HG03575 (cell line): ENCODE data around the gene TNRC18.
"Not testable (repeated sequence)": the region's sequence is repeated elsewhere in the genome, so short reads cannot be mapped to it uniquely, and the experiment has no call there.

Experiments used
- ATAC-seq: cut with Tn5 transposase; IDR thresholded peaks from one replicate; pipeline ENCODE4 v1.9.1; 2021; ENCODE audit not compliant: unreplicated experiment, insufficient number of reproducible peaks, low FRiP score; ENCODE audit errors: extremely low read depth

TNRC18 gene

GRCh38 chr7:5360451-5360850 is 63.2 kb downstream of the TNRC18 start:
- no peak for ATAC-seq

GRCh38 chr7:5360021-5360420 is 63.6 kb downstream of the TNRC18 start:
- not testable (repeated sequence) for ATAC-seq

GRCh38 chr7:5359344-5359743 is 64.3 kb downstream of the TNRC18 start:
- ATAC-seq: no peak

- no peak for ATAC-seq
Observed at GRCh38 chr7:5357951-5358350, 65.7 kb downstream of the TNRC18 start.

GRCh38 chr7:5356751-5357119 is 66.9 kb downstream of the TNRC18 start:
- ATAC-seq: no peak

- ATAC-seq: no peak
Observed at GRCh38 chr7:5354460-5355232, 69.0 kb downstream of the TNRC18 start.

- no peak for ATAC-seq
Observed at GRCh38 chr7:5352440-5353010, 71.1 kb downstream of the TNRC18 start.

GRCh38 chr7:5351507-5352265 is 71.9 kb downstream of the TNRC18 start:
- ATAC-seq: no peak

GRCh38 chr7:5350600-5351385 is 72.8 kb downstream of the TNRC18 start:
- no peak for ATAC-seq

GRCh38 chr7:5350174-5350463 is 73.5 kb downstream of the TNRC18 start:
- no peak for ATAC-seq

GRCh38 chr7:5349437-5350173 is 74.0 kb downstream of the TNRC18 start:
- ATAC-seq: no peak

- ATAC-seq: no peak
Observed at GRCh38 chr7:5349005-5349380, 74.6 kb downstream of the TNRC18 start.

GRCh38 chr7:5348134-5349004 is 75.3 kb downstream of the TNRC18 start:
- no peak for ATAC-seq

- ATAC-seq: no peak
Observed at GRCh38 chr7:5345671-5346070, 78.0 kb downstream of the TNRC18 start.

GRCh38 chr7:5345171-5345570 is 78.5 kb downstream of the TNRC18 start:
- no peak for ATAC-seq

- ATAC-seq: no peak
Observed at GRCh38 chr7:5344342-5344741, 79.3 kb downstream of the TNRC18 start.

- no peak for ATAC-seq
Observed at GRCh38 chr7:5343884-5344283, 79.8 kb downstream of the TNRC18 start.

- ATAC-seq: no peak
Observed at GRCh38 chr7:5342631-5343030, 81.0 kb downstream of the TNRC18 start.
